HG03025 (cell line): Measurements from ENCODE around the gene MMEL1.
A peak's percentile ranks its signal among the peaks of the same experiment; 100 is the strongest.
"Not testable (repeated sequence)": the region's sequence is repeated elsewhere in the genome, so short reads cannot be mapped to it uniquely, and the experiment has no call there.

Source experiments
- ATAC-seq: cut with Tn5 transposase; IDR thresholded peaks from one replicate; pipeline ENCODE4 v1.9.1; 2021; ENCODE audit warnings: mild to moderate bottlenecking, moderate library complexity; ENCODE audit not compliant: unreplicated experiment, low FRiP score

Gene MMEL1

DNA sequence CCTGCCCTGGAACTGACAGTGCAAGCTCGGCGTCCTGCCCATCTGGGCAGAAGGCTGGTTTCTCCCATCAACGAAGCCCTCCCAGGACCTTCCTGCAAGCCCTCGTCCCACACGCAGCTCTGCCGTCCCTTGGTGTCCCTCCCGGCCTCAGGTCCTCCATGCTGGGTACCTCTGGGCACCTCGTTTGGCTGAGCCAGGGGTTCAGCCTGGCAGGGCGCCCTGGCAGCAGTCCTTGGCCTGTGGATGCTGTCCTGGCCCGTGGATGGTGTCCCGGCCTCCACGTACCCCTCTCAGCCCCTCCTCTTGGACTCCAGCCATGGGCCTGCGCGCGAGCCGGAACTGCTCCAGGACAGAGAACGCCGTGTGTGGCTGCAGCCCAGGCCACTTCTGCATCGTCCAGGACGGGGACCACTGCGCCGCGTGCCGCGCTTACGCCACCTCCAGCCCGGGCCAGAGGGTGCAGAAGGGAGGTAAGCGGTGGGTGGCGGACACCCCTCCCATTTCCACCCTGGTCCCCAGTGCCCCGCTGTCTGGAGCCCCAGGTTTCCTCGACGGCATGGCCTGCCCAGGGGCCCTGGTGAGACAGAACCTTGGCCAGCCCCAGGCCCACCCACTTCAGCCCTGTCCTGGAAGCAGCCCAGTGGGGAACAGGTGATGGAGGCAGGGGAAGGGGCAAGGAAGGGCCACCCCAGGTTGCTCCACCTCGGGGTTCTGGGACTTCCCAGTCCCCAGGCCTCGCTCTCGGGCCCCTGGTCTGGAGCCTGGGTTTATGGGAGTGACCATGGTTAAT, 73.1 kb downstream of the MMEL1 start:
- no peak for ATAC-seq

DNA sequence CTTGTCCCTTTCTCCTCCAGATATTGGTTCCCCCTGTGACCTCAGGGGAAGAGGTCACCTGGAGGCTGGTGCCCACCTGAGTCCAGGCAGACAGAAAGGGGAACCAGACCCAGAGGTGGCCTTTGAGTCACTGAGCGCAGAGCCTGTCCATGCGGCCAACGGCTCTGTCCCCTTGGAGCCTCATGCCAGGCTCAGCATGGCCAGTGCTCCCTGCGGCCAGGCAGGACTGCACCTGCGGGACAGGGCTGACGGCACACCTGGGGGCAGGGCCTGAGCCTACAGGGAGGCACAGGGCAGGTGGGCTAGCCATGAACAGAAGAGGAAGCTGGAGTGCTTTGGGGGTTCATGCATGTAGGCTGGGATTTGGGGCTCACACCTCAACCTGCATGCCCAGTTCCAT, 74.0 kb downstream of the MMEL1 start:
- no peak for ATAC-seq

DNA sequence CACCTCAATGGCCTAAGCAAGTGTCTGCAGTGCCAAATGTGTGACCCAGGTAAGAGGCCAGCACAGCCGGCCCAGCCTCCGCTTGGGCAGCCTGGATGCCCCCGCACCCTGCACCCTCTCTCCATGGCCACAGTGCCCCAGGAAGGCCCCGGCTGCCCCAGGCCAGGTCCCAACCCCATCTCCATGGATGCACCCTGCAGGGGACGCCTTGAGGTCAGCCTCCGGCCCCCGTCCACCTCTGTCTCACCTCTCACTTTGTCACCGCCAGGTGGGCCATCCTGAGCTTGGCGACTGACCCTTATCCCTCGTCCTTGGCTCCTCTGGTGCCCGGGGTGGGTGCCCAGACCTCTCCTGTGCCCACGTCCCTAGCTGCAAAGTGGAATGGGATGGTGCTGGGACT, 74.4 kb downstream of the MMEL1 start:
- ATAC-seq: no peak

DNA sequence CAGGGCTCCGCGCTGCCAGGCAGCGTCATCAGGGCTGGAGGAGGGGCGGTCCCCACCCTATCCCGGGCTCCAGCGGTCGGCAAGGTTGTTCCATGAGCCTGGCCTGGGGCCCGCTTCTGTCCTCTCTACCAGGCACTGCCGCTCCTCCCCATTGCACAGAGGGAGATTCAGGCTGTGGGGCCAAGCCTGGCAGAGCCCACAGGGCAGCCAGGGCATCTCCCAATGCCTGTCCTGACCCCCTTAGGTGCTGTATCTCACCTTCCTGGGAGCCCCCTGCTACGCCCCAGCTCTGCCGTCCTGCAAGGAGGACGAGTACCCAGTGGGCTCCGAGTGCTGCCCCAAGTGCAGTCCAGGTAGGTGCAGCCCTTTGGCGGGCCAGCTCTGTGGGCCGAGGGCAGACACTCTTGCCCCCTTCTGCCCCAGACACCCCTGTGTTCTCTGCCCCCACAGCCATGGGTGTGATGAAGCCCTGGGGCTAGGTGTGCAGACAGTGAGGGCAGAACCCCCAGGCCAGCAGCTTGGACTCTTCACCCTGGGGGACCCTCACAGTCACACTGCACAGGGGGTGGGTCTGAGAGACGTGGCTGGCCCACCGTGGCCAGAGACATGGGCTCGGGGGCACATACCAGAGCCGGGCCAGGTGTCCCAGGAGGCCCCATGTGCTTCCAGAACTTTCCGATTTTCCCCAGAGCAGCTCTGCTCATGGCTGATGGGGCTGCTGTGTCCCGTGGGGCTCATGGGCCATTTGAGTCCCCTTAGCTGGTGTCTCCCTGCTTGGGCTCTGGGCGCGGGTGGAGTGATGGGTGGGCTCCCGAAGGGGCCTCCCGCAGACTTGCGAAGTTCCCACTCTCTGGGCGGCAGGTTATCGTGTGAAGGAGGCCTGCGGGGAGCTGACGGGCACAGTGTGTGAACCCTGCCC, 75.1 kb downstream of the MMEL1 start:
- no peak for ATAC-seq

DNA sequence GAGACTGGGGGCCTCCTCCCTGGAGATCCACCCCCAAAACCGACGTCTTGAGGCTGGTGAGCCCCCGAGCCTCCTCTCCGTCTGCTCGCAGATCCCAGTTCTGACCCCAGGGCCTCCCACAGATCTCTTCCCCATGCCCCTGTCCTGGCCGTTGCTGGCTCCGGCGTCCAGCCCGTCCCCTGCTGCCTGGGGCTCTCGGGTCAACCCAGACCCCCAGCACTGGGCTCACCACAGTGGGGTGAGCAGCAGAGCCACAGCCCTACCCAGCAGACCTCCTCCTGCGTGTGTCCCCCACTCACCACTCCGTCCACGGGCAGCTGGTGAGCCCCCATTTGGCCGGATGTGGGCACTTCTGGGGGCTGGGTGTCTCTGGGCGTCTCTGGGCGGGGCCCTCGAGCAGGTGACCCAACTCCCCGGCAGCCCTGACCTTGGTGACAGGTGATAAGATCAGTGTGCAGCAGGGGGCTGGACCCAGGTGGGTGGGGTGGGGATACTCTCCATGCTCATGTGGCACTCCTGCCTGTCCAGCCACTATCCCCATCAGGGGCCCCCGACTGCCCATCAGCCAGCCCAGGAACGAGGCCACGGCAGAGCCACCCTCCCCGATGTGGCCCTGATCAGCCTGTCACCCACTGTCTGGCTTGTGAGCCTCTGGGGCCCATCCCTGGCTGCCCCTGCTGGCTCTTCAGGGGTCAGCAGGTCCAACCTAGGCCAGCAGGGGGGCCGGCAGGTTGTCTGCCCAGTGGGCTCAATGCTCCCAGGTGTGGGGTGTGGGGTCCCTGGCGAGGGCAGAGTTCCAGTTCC, 75.9 kb downstream of the MMEL1 start:
- peak; percentile 32 for ATAC-seq

- ATAC-seq: peak; percentile 46
Measured at GRCh38 chr1:2556277-2556677, 76.5 kb downstream of the MMEL1 start, which contains the start of gene TNFRSF14. TNFRSF14 (plus strand) TSS chr1:2556371; CDS start chr1:2556665, 294 bp downstream.

- ATAC-seq: peak; percentile 6
Measured at GRCh38 chr1:2555634-2556276, 77.1 kb downstream of the MMEL1 start.

DNA sequence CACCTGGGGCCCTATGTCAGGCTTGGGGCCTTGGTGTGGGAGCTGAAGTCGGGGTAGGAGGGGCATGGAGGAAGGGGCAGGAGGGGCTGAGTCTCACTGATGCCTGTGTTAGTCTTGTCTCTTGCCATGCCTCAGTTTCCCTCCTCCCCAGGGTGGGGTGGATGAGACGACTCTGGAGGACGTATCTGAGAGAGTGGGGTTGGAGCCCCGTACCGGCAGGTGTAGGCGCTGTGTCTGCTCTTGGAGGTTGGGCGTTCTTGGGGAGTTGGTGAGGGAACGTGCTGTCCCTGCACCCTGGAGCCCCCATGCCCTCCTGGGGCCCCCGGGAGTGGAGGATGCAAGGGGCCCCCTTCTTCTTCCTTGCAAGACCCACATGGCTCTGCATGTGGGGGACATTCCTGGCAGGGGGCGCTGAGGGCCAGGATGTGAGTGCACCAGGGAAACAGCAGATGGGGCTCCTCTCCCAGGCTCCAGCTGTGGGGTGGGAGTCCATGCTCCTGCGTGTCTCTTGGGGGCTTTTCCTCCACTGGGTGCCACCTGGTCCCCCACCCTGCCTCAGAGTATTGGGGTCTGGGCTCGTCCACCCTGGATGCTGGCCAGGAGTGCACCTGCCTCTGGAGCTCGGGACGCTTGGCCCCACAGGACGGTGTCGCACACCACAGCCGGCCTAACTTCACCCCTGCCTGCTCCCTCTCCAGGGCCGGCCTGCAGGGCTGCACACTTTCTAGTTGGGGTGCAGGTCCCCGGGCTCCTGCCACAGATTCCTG, 78.0 kb downstream of the MMEL1 start:
- ATAC-seq: no peak

DNA sequence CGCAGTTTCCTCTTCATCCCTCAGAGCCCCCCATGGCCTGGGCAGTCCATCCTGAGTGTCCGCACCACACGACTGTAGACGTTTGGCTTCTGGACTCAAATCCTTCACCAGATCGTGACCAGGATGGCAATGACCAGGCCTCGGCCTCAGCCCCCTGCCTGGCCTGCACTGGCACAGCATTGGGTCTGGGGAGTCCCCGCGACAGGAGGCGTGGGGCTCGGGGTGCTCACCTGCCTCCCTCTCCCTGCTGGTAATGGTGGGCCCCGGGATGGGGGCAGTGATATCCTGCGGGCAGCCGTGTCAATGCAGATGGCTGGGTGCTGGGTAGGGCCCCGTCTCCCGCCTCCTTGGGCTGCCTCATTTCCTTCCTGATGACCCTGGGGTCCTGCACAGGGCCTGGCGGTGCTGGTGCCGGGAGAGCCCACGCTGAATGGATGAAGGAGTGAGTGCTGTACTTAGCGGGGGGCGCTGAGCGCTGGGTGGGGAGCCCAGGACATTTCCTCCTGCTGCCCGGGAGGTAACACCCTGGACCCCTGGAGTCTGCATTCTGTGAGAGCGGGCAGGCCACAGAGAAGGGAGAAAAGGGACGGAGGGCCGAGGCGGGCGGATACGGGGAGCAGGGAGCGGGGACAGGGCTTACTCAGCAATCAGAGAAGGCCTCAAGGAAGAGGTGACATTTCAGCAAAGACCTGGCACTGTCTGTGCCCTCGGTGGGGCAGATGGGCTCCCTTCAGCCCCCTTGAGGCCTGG, 78.8 kb downstream of the MMEL1 start:
- no peak for ATAC-seq

- ATAC-seq: not testable (repeated sequence)
Measured at GRCh38 chr1:2553076-2553475, 79.7 kb downstream of the MMEL1 start.

DNA sequence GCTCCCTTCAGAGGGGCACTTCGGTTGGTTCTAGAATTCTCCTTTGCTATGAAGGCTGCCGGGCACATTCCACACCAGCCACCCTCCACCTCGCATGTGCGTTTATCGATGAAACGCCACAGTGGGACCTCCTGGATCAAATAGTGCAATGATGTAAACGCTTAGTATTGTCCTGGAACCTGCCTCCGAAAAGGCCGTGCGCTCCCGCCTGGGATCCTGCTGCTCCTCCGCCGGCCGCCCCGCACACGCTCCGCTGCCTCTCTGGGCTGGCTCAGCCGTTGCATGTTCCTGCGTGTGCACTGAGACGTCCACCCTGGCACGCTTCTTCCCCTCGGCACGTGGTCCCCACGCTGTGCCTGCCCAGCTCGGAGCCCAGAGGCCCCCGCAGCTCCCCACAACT, 80.6 kb downstream of the MMEL1 start:
- ATAC-seq: no peak

DNA sequence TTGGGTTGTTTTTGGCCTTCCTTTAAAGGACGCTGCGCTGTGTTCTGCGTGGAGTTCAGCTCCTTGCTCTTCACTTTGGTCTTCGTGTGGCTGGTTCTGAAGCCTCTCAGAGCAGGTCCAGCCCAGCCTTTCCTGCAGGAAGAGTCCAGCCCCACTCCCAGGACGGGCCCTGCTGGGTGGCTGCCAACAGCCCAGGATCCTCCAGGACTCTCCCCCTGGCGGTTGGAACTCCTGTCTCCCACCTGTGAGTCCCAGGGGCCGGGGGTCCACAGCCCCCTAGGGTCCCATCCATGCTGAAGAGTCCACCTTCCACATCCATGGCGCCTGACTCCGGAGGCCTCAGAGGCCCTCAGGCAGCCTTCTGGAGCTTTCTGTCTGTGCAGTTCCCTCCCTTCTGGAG, 81.3 kb downstream of the MMEL1 start:
- not testable (repeated sequence) for ATAC-seq

DNA sequence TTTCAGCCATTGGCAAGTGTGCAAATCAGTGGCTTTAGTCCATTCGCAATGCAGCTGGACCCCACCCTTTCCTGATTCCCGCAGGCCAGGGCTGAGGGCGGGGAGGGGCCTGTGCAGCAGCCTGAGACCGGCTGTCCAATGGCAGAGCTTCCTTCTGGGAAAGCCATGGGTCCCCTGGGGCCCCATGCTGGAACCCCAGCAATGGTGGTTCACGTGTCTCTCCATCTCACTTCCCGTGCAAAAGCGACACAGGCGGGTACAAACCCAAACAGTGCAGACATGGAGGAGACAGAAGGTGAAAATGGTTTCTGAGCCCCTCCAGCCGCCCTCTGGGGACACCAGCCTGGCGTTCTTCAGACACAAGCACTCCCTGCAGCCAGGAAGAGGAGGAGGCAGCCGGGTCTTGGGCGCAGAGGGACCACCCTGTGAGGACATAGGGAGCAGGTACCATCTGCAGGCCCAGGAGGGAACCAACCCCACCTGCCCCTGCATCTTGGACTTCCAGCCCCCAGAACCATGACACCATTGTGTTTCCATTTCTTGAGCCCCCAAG, 82.4 kb downstream of the MMEL1 start:
- not testable (repeated sequence) for ATAC-seq

- ATAC-seq: not testable (repeated sequence)
Measured at GRCh38 chr1:2549367-2550029, 83.3 kb downstream of the MMEL1 start.

DNA sequence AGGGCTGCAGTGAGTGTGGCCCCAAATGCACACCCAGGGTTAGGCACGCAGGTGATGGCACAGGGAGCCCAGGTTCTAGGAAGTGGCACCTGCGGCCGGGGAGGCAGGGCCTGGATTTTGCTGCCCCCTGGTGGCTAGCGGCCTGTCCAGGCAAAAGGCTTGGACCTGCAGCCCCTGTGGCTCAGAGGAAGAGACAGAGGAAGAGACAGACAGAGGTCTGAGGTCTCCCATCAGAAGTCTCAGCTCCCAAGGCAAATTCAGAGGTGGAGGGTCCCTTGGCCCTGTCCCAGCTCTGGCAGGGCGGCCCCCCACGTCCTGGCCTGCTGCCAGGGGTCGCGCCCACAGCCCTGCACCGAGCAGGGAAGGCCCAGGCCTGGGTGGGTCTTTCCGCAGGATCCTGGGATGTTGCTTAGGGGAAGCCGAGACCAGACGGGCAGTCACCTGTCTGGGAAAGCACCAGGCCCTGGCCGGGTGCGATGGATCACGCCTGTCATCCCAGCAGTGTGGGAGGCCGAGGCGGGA, 84.7 kb downstream of the MMEL1 start:
- no peak for ATAC-seq

DNA sequence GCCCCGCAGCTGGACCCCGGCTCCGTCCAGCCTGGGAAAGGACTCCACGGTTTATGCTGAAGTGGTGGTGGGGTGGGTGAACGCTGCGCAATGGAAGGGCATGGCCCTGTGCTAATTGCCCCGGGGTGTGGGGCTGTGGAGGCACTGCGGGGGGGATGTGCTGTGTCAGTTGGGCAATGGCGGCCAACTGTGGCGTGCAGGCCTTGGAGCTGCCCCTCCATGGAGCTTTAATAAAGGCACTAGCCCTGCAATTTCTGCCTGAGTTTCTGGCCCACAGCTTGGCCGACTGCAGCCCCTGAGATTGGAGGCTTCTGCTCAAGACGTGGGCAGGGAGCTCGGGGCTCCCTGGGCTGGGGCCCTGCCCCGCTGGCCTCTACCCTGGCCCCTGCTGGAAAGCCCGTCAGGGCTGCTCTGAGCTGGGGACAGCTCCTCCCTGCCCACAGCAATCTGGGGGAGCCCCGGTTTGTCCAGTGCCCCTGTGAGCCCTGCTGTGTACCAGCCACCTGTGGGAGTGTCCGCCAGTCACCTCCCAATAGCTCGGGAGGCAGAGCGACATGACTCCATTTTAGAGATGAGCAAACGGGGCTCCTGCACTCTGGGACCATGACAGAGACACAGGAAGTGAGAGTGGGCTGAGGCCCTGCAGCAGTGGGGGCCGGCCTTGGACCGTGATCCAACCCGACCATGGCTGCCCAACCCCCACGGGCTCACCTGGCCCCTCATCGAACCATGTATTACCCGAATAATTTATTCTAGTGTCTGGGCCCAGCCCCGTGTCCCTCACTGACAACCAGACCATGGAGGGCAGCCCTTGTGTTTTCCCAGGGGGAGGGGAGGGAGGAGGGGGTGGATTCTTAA, 85.4 kb downstream of the MMEL1 start:
- ATAC-seq: no peak
